COLO668 (cell line): ENCODE measurements around the gene DPYSL3.

Experiments
- DNase-seq: peaks from one replicate; lab custom pipeline; 2025; ENCODE audit not compliant: unreplicated experiment; lab: John Stamatoyannopoulos, UW

Gene DPYSL3

GRCh38 chr5:147515269-147515668 is 5.4 kb upstream of the DPYSL3 start:
- DNase-seq: no peak

GRCh38 chr5:147512659-147513379 is 3.0 kb upstream of the DPYSL3 start:
- DNase-seq: peak; percentile 21

- DNase-seq: peak; percentile 4
These were observed 1.0 kb upstream of the DPYSL3 start for GRCh38 chr5:147510885-147511284.

GRCh38 chr5:147509041-147509709 is 693 bp downstream of the DPYSL3 start:
- DNase-seq: peak; percentile 45

DNA sequence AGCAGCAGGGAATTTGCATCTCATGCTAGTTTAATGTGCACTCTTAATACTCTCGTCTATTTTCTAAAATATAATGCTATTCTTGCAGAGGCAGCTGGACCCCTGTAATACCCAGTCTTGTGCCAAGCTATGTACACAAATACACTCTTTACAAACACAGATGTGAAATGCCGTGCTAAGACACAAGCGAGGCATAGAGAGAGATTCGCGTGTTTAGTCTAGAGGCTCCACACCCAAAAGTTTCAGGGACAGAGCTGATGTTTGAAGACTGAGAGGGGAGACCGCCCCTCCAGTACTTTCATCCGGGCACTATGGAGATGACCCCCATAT is 1.2 kb downstream of the DPYSL3 start:
- no peak for DNase-seq

GRCh38 chr5:147507480-147508126 is 2.3 kb downstream of the DPYSL3 start:
- peak; percentile 2 for DNase-seq

DNA sequence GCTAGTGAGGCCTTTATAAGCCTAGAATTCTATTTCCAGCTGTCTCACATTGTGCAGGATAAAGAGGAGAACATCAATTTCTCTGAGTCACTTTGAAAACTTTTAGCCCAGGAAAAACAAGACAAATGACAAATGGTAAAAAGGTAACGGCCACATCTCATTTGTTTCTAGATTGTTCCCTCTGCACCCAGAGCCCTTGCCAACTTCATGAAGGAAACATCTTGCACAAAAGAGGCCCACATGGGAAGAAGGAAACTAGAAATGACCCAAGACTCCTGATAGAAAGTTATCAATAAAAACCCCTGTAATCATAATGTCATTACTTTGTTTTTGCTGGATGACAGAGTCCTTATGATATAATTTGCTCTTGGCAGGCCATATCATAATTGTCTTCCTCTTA is 5.3 kb downstream of the DPYSL3 start:
- DNase-seq: no peak

GRCh38 chr5:147504011-147504410 is 5.9 kb downstream of the DPYSL3 start:
- no peak for DNase-seq

GRCh38 chr5:147490989-147491388 is 18.9 kb downstream of the DPYSL3 start:
- DNase-seq: no peak

- DNase-seq: no peak
These were observed 22.7 kb downstream of the DPYSL3 start for GRCh38 chr5:147487031-147487750.

GRCh38 chr5:147485814-147486213 is 24.1 kb downstream of the DPYSL3 start:
- no peak for DNase-seq

- no peak for DNase-seq
These were observed 24.8 kb downstream of the DPYSL3 start for GRCh38 chr5:147485046-147485445.

DNA sequence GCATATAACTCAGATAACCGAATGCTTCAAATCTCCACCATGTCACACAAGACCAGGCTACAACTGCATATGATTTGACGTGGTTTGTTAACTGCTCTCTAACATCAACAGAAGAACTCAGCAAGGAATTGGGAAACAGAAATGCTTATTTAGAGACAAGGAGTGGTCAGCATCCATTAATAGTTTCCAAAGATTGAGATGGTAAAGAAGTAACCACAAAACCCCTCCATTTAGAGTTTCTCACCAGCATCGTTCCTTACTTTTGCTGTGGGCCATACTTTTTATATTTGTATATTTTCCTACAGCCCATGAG is 25.2 kb downstream of the DPYSL3 start:
- no peak for DNase-seq

- peak; percentile 64 for DNase-seq
These were observed 25.7 kb downstream of the DPYSL3 start for GRCh38 chr5:147483961-147484707.

- peak; percentile 58 for DNase-seq
These were observed 26.6 kb downstream of the DPYSL3 start for GRCh38 chr5:147483188-147483790.

- peak; percentile 45 for DNase-seq
These were observed 27.1 kb downstream of the DPYSL3 start for GRCh38 chr5:147482706-147483180.

DNA sequence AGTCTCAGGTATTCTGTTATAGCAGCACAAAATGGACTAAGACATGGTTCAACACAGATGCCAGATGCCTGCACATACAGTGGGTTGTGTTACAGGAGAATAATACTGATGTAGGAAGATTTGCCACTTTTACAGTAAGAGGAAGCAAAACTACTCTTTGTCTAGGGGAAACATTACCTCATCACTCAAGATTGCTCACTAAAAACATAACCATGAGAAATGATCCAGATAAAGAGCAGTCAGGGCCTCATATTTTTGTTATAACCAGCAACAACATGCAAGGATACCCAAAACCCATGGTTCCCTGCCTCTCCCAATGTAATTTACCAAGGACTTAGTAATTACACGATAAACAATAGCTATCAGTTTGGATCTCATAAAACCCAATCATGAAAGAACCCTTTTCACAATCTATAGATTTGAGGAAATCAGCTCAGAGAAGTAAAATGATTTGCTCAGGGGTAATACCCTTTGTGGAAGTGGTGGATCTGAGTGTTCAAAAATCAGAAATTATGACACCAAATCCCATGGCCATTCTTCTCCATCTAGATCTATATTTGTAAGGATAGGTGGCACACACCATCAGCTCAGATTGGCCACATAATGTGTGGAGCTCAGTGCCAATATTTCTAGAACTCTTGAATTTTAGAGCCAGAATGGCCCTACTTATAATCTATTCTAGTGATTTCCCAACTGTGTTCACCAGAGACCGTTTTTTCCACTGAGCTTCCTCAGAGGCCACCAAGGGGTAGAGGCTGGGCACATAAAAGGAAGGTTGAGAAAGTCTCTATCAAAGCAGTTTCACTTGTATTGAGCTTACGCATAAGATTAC is 27.8 kb downstream of the DPYSL3 start:
- no peak for DNase-seq

DNA sequence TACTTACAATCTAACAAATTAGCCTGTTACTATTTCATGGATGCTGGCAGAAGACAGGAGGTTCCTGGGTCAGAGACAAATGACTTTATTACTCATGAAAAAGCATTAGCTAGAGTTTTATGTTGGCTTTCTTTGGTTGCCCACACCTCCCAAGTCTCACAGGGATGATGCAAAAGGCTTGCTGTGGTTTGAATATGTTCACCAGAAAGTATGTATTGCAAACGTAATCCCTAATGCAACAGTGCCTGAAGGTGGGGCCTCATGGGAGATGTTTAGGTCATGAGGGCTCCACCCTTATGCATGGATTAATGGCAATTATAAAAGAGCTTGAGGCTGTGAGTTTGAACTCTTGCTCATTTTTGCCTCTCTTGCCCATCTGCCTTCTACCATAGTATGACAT is 28.5 kb downstream of the DPYSL3 start:
- DNase-seq: no peak

GRCh38 chr5:147479949-147480348 is 29.9 kb downstream of the DPYSL3 start:
- DNase-seq: peak; percentile 24

GRCh38 chr5:147479444-147479843 is 30.4 kb downstream of the DPYSL3 start:
- no peak for DNase-seq
